Psoas muscle (tissue), 8 donors: ENCODE measurements around the gene ITPK1. TPM values are rescaled to one million over a fixed set of nuclear protein-coding genes. Genes with fewer than 3 reads are reported as not detected.

Experiments
- ATAC-seq, 4 donors: fragments of 200-7000 bp; cut with Tn5 transposase; one replicate each; pipeline ENCODE4 v1.9.1; 2020; ENCODE audit warnings: moderate library complexity in 3 of 4, mild to moderate bottlenecking in 2 of 4
- DNase-seq, 2 donors: peaks; one replicate each; pipeline ENCODE4 v3.0.0-alpha.2; 2020
- H3K27ac ChIP-seq: fragments of 200-600 bp; one replicate; pipeline ENCODE4 v1.8.0; 2022
- H3K27me3 ChIP-seq, 3 donors: fragments of 200-600 bp in 1 of 3; one replicate each; pipeline versions ENCODE4 v1.6.1 to v1.8.0; 2013 to 2022; ENCODE audit warnings: low read length in 2 of 3, mild to moderate bottlenecking in 2 of 3, moderate library complexity in 1 of 3; ENCODE audit not compliant: insufficient read depth in 3 of 3
- H3K36me3 ChIP-seq, 2 donors: fragments of 200-600 bp in 1 of 2; one replicate each; pipeline versions ENCODE4 v1.6.1 to v1.8.0; 2013 to 2022; ENCODE audit warnings: low read depth in 1 of 2, mild to moderate bottlenecking in 1 of 2, moderate library complexity in 1 of 2; ENCODE audit not compliant: insufficient read depth in 1 of 2
- H3K4me1 ChIP-seq: fragments of 200-600 bp; one replicate; pipeline ENCODE4 v1.8.0; 2022
- H3K4me3 ChIP-seq: fragments of 200-600 bp; one replicate; pipeline ENCODE4 v1.8.0; 2022; ENCODE audit warnings: mild to moderate bottlenecking
- H3K9me3 ChIP-seq: fragments of 200-600 bp; one replicate; pipeline ENCODE4 v1.8.0; 2022
- CTCF ChIP-seq: fragments of 200-600 bp; IDR thresholded peaks from one replicate; pipeline ENCODE4 v1.8.0; 2022; ENCODE audit warnings: antibody characterized with exemption
- WGBS, 3 donors: extraction: QIAGEN DNeasy Blood & Tissue Kit; methylation state at CpG; one replicate each; pipeline versions ENCODE4 v1.1.6 to v1.1.7; 2013; 5-methylcytosine and 5-hydroxymethylcytosine counted together
- intact Hi-C, 2 donors: fragments of 100-400 bp; cut with DNase I; formaldehyde crosslinking; loops; one replicate each; pipeline versions ENCODE4 v1.11.0 to v1.14.2; 2022
- polyA plus RNA-seq, 3 donors: library from polyadenylated mRNA; stranded (reverse); fragments of 200-250 nt; gene quantifications; one replicate each; pipeline ENCODE4 v1.2.3, GENCODE V29; 2013
- total RNA-seq, 4 donors: library from RNA; stranded (reverse); fragmentation: NEBNext Ultra II Directional in 2 of 4; extraction: Animal tissue kit (Norgen Biotek cat#: 25700) in 2 of 4; gene quantifications; one replicate each; pipeline versions ENCODE4 v1.2.1 to v1.2.4, GENCODE V29; 2021 to 2023
- donor health status: healthy with polysubstance abuse.
- donor health status: DM: no; HTN: no; CAD: no; lungs with moderate emphysema.
- donor health status: Bipolar disorder and iron deficiency.
- donor health status: healthy.
- donor health status: DM: yes; HTN: yes; CAD: no.
- donor health status: DM: no; HTN: no; CAD: no.
- donor health status: DM: no; HTN: no; CAD: no.
- donor health status: DM: yes; HTN: yes; CAD: no.

Gene ITPK1
- total and polyA plus RNA-seq, 7 donors = 30.0 to 61.1 (median 42.7) TPM

- DNase-seq (peak; percentile 50 to 72), ATAC-seq (peak in 2 of 4 donors; percentile 27 to 29)
- H3K9me3 ChIP-seq = no peaks in the 10 kb centered on the region
- no peak overlapping the region for H3K4me3 ChIP-seq
- 70 to 78% (median 75%) methylated on average over 37 to 38 of the region's 38 CpGs for WGBS, 3 donors
- peaks cover 0 to 24% of the 10 kb centered on the region in 2 donors for H3K36me3 ChIP-seq
- H3K27me3 ChIP-seq = no peaks in the 10 kb centered on the region
- no peak for TF ChIP-seq CTCF
- intact Hi-C loops = no loop called here
- H3K27ac ChIP-seq = no peak overlapping the region
- H3K4me1 ChIP-seq = no peaks in the 10 kb centered on the region
These were observed 169.5 kb downstream of the ITPK1 start for GRCh38 chr14:92945959-92946846.

GRCh38 chr14:92945544-92945943, 170.2 kb downstream of the ITPK1 start:
- TF ChIP-seq CTCF = no peak
- H3K4me1 ChIP-seq = no peaks in the 10 kb centered on the region
- no peaks in the 10 kb centered on the region for H3K27me3 ChIP-seq
- H3K4me3 ChIP-seq = no peak overlapping the region
- H3K36me3 ChIP-seq = peaks cover 0 to 24% of the 10 kb centered on the region in 2 donors
- DNase-seq (peak in 1 of 2 donors; percentile 27), ATAC-seq (no peak)
- intact Hi-C loops = no loop called here
- no peak overlapping the region for H3K27ac ChIP-seq
- H3K9me3 ChIP-seq = no peaks in the 10 kb centered on the region
- WGBS, 3 donors = 87 to 90% (median 88%) methylated on average over 12 of the region's 12 CpGs

DNA sequence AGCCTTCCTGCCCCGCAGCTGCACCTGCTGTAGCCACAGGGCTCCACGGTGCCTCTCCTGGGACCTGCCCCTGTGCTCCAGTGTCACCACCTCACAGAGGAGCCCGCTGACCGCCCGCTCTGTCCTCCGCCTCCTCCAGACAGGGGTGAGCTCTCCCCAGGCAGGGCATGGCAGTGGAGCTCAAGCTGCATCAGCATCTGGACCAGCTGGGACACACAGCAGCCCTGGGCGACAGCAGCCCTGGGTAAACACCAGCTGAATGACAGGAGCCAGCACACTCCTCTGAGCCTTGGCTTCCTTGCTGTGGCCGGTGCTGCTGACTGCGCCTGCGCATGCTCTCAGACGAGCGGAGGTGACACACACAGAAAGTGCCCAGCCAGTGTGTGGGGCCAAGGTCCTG, 170.7 kb downstream of the ITPK1 start:
- Histone ChIP-seq H3K4me1 (no peaks in the 10 kb centered on the region), H3K36me3 (peaks cover 0 to 20% of the 10 kb centered on the region in 2 donors), H3K27ac (no peak overlapping the region), H3K27me3 (no peaks in the 10 kb centered on the region), H3K9me3 (no peaks in the 10 kb centered on the region), H3K4me3 (no peak overlapping the region)
- ATAC-seq = no peak
- intact Hi-C loops = no loop called here
- WGBS, 3 donors = 92 to 94% (median 93%) methylated on average over 12 of the region's 12 CpGs
- peak in 1 of 2 donors; percentile 42 for DNase-seq
- no peak for TF ChIP-seq CTCF

GRCh38 chr14:92943855-92944570, 171.7 kb downstream of the ITPK1 start:
- DNase-seq (peak in 1 of 2 donors; percentile 28), ATAC-seq (no peak)
- H3K27ac ChIP-seq = no peak overlapping the region
- H3K27me3 ChIP-seq = no peaks in the 10 kb centered on the region
- no peaks in the 10 kb centered on the region for H3K9me3 ChIP-seq
- no peak for TF ChIP-seq CTCF
- no peaks in the 10 kb centered on the region for H3K4me1 ChIP-seq
- intact Hi-C loops = no loop called here
- peaks cover 0 to 17% of the 10 kb centered on the region in 2 donors for H3K36me3 ChIP-seq
- WGBS, 3 donors = 83 to 89% (median 84%) methylated on average over 17 of the region's 17 CpGs
- H3K4me3 ChIP-seq = no peak overlapping the region
